Measurements from ENCODE around the gene SIAE.

DNA sequence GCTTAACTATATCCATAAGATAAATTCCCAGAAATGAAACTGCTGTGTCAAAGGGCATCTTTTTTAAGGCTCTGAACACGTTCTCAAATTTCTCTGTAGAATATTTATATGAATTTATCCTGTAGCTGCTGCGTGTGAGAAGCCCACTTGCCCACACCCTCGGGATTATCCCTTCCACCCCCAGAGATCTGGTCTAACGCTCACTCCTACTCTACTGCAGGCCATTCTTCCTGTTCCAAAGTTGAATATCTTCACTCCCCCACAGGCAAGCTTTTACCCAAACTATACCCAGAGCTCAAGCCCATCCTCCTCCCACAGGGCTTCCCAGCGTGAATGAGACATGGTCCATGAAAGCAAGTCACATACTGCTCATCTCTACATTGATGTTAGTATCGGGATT is 24.9 kb downstream of the SIAE start:
- TF ChIP-seq, protein P1, sequence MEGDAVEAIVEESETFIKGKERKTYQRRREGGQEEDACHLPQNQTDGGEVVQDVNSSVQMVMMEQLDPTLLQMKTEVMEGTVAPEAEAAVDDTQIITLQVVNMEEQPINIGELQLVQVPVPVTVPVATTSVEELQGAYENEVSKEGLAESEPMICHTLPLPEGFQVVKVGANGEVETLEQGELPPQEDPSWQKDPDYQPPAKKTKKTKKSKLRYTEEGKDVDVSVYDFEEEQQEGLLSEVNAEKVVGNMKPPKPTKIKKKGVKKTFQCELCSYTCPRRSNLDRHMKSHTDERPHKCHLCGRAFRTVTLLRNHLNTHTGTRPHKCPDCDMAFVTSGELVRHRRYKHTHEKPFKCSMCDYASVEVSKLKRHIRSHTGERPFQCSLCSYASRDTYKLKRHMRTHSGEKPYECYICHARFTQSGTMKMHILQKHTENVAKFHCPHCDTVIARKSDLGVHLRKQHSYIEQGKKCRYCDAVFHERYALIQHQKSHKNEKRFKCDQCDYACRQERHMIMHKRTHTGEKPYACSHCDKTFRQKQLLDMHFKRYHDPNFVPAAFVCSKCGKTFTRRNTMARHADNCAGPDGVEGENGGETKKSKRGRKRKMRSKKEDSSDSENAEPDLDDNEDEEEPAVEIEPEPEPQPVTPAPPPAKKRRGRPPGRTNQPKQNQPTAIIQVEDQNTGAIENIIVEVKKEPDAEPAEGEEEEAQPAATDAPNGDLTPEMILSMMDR (IDR thresholded peaks at IDR 0.05): no peak
- no peak for TF ChIP-seq POLR2A (IDR thresholded peaks at IDR 0.05)
